Fibroblast of lung (primary cell): ENCODE results near the gene ACSM2B. TPM values are rescaled to one million over a fixed set of nuclear protein-coding genes. Genes with fewer than 3 reads are reported as not detected.
"Not testable (repeated sequence)": the region's sequence is repeated elsewhere in the genome, so short reads cannot be mapped to it uniquely, and the experiment has no call there.

Experiments used
- DNase-seq, 2 donors: peaks; one replicate each; pipeline versions ENCODE4 v3.0.0 to v3.0.0-alpha.2; 2010; ENCODE audit warnings: low read depth in 2 of 2
- H2AFZ ChIP-seq: 2 replicates; pipeline ENCODE4 v1.5.1; 2012; ENCODE audit warnings: low read length, control low read depth, inconsistent platforms
- H3K27ac ChIP-seq: 2 replicates; pipeline ENCODE4 v1.5.1; 2011; ENCODE audit warnings: low read length, control low read depth; ENCODE audit not compliant: insufficient read depth
- H3K27me3 ChIP-seq: 2 replicates; pipeline ENCODE4 v1.5.1; 2011; ENCODE audit warnings: mild to moderate bottlenecking, low read length; ENCODE audit not compliant: control insufficient read depth, insufficient read depth
- H3K36me3 ChIP-seq: 2 replicates; pipeline ENCODE4 v1.5.1; 2011; ENCODE audit warnings: low read length; ENCODE audit not compliant: control insufficient read depth, insufficient read depth
- H3K4me1 ChIP-seq: 2 replicates; pipeline ENCODE4 v1.5.1; 2011; ENCODE audit warnings: low read length; ENCODE audit not compliant: control insufficient read depth, insufficient read depth; ENCODE audit errors: extremely low read depth
- H3K4me2 ChIP-seq: 2 replicates; pipeline ENCODE4 v1.5.1; 2011; ENCODE audit warnings: low read length, control low read depth; ENCODE audit not compliant: insufficient read depth; ENCODE audit errors: extremely low read depth
- H3K4me3 ChIP-seq, 4 experiments: fragments of 200-600 bp in 1 of 4; sonication (generic) in 1 of 4; replicated peaks in 1 of 4; 2 replicates each; pipeline ENCODE4 v1.5.1; 2011 to 2016; ENCODE audit warnings: low read length in 4 of 4, low read depth in 3 of 4, mild to moderate bottlenecking in 3 of 4, control low read depth in 2 of 4, inconsistent platforms in 1 of 4, mixed read lengths in 1 of 4; ENCODE audit not compliant: insufficient read depth in 1 of 4; ENCODE audit errors: control extremely low read depth in 1 of 4
- H3K79me2 ChIP-seq: 2 replicates; pipeline ENCODE4 v1.5.1; 2012; ENCODE audit warnings: mild to moderate bottlenecking, low read length, inconsistent platforms; ENCODE audit not compliant: control insufficient read depth, insufficient read depth
- H3K9ac ChIP-seq: 2 replicates; pipeline ENCODE4 v1.5.1; 2011; ENCODE audit warnings: mild to moderate bottlenecking, low read length, control low read depth; ENCODE audit not compliant: insufficient read depth
- H3K9me3 ChIP-seq: 2 replicates; pipeline ENCODE4 v1.5.1; 2012; ENCODE audit warnings: low read depth, low read length; ENCODE audit not compliant: control insufficient read depth, insufficient read depth
- H4K20me1 ChIP-seq: 2 replicates; pipeline ENCODE4 v1.5.1; 2011; ENCODE audit warnings: low read length; ENCODE audit not compliant: control insufficient read depth, insufficient read depth; ENCODE audit errors: extremely low read depth
- polyA plus RNA-seq, 2 donors: library from polyadenylated mRNA; depleted of rRNA in 1 of 2; stranded (reverse) in 1 of 2; unstranded in 1 of 2; fragments of >200 nt; gene quantifications; 2 replicates each; pipeline ENCODE4 v1.2.1, GENCODE V29; 2011 to 2012; ENCODE audit warnings: missing spikeins in 1 of 2
- total RNA-seq: library from RNA; depleted of rRNA; stranded (reverse); fragments of >200 nt; gene quantifications from 2 replicates; pipeline ENCODE4 v1.2.1, GENCODE V29; 2014

The ACSM2B gene
- total and polyA plus RNA-seq, 2 donors (not counting 1 experiment from before 2014, with no cell fraction given), result not detected

- H3K4me2 ChIP-seq, H3K79me2 ChIP-seq, H3K27me3 ChIP-seq, H3K27ac ChIP-seq, H3K4me1 ChIP-seq, H2AFZ ChIP-seq, H3K9ac ChIP-seq, H3K9me3 ChIP-seq, H4K20me1 ChIP-seq, DNase-seq, H3K36me3 ChIP-seq, H3K4me3 ChIP-seq: not testable (repeated sequence)
These were observed 11.5 kb upstream of the ACSM2B start for GRCh38 chr16:20587645-20588074.

- H3K79me2 ChIP-seq, H3K36me3 ChIP-seq, H3K27me3 ChIP-seq, H3K4me3 ChIP-seq, H4K20me1 ChIP-seq, DNase-seq, H3K9me3 ChIP-seq, H3K27ac ChIP-seq, H2AFZ ChIP-seq, H3K4me2 ChIP-seq, H3K4me1 ChIP-seq, H3K9ac ChIP-seq: not testable (repeated sequence)
These were observed 10.5 kb upstream of the ACSM2B start for GRCh38 chr16:20586716-20587115.

GRCh38 chr16:20586112-20586511 lies 9.9 kb upstream of the ACSM2B start:
- not testable (repeated sequence) for H3K4me1 ChIP-seq, H3K4me3 ChIP-seq, H3K79me2 ChIP-seq, H3K9ac ChIP-seq, H3K4me2 ChIP-seq, H3K36me3 ChIP-seq, H3K27ac ChIP-seq, H3K27me3 ChIP-seq, H3K9me3 ChIP-seq, DNase-seq, H4K20me1 ChIP-seq, H2AFZ ChIP-seq

- not testable (repeated sequence) for H3K9me3 ChIP-seq, H3K36me3 ChIP-seq, H3K4me2 ChIP-seq, H3K9ac ChIP-seq, H3K4me1 ChIP-seq, H3K27ac ChIP-seq, H4K20me1 ChIP-seq, H3K27me3 ChIP-seq, H2AFZ ChIP-seq, H3K4me3 ChIP-seq, H3K79me2 ChIP-seq, DNase-seq
These were observed 4.5 kb upstream of the ACSM2B start for GRCh38 chr16:20580487-20581259.

GRCh38 chr16:20578091-20578490 lies 1.9 kb upstream of the ACSM2B start:
- H4K20me1 ChIP-seq, H3K27ac ChIP-seq, H3K9ac ChIP-seq, H3K27me3 ChIP-seq, H3K4me3 ChIP-seq, DNase-seq, H3K9me3 ChIP-seq, H3K79me2 ChIP-seq, H3K36me3 ChIP-seq, H3K4me1 ChIP-seq, H3K4me2 ChIP-seq, H2AFZ ChIP-seq: not testable (repeated sequence)

- H3K27me3 ChIP-seq, H3K4me2 ChIP-seq, H3K79me2 ChIP-seq, H3K4me3 ChIP-seq, H3K36me3 ChIP-seq, H3K9ac ChIP-seq, H3K9me3 ChIP-seq, H3K27ac ChIP-seq, H3K4me1 ChIP-seq, DNase-seq, H2AFZ ChIP-seq, H4K20me1 ChIP-seq: not testable (repeated sequence)
These were observed 7.0 kb downstream of the ACSM2B start for GRCh38 chr16:20569117-20569651.
